PC-3 (cell line): Measurements from ENCODE around the gene ANKRD35.

ENCODE experiments used
- EZH2 ChIP-seq: fragments of 300-600 bp; sonication (generic); IDR thresholded peaks from one replicate; pipeline ENCODE4 v1.6.1; 2017; ENCODE audit warnings: antibody characterized with exemption, mild to moderate bottlenecking, low read length; ENCODE audit not compliant: unreplicated experiment
- TF ChIP-seq, protein P1 (sequence below): fragments of 300-600 bp; sonication (generic); conservative IDR thresholded peaks from 2 replicates; pipeline ENCODE4 v1.5.1; 2017; ENCODE audit warnings: antibody characterized with exemption, low read depth, mild to moderate bottlenecking, low read length

DNA sequence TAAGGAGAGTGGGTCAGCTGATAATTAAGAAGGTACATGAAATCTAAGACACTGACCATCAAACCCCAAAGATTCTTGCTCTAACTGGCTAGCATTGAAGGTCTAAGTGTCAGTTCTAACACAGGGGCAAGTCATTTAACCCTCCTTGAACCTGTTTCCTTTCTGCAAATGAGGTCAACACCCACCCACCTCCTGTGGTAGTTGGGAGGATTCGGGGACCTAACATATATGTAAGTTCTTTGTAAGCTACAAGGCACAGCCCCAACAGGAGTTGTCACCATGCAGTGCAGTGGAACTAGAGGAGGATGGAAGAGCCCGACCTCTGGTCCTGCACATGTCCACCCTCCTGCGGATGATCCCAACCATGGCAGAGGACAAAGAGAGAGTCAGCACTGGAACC, 37.8 kb downstream of the ANKRD35 start:
- TF ChIP-seq EZH2, result no peak
- TF ChIP-seq, protein P1, sequence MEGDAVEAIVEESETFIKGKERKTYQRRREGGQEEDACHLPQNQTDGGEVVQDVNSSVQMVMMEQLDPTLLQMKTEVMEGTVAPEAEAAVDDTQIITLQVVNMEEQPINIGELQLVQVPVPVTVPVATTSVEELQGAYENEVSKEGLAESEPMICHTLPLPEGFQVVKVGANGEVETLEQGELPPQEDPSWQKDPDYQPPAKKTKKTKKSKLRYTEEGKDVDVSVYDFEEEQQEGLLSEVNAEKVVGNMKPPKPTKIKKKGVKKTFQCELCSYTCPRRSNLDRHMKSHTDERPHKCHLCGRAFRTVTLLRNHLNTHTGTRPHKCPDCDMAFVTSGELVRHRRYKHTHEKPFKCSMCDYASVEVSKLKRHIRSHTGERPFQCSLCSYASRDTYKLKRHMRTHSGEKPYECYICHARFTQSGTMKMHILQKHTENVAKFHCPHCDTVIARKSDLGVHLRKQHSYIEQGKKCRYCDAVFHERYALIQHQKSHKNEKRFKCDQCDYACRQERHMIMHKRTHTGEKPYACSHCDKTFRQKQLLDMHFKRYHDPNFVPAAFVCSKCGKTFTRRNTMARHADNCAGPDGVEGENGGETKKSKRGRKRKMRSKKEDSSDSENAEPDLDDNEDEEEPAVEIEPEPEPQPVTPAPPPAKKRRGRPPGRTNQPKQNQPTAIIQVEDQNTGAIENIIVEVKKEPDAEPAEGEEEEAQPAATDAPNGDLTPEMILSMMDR, result no peak
